Endodermal cell (in vitro differentiated cells): ENCODE data around the gene TXNDC12. TPM values are rescaled to one million over a fixed set of nuclear protein-coding genes. Genes with fewer than 3 reads are reported as not detected.
A peak's percentile ranks its signal among the peaks of the same experiment; 100 is the strongest.

ENCODE experiments used
- DNase-seq: peaks from one replicate; pipeline ENCODE4 v3.0.0-alpha.2; 2017
- H3K27ac ChIP-seq: 2 replicates; pipeline ENCODE4 v1.5.1; 2013; ENCODE audit warnings: mild to moderate bottlenecking, low read depth, low read length, moderate library complexity
- H3K27me3 ChIP-seq: 2 replicates; pipeline ENCODE4 v1.6.1; 2013; ENCODE audit warnings: mild to moderate bottlenecking, low read length, moderate library complexity; ENCODE audit not compliant: insufficient read depth, control insufficient read depth, poor library complexity, severe bottlenecking
- H3K36me3 ChIP-seq: 2 replicates; pipeline ENCODE4 v1.7.0; 2013; ENCODE audit warnings: mild to moderate bottlenecking, low read length, moderate library complexity; ENCODE audit not compliant: control insufficient read depth, insufficient read depth
- H3K4me1 ChIP-seq: one replicate; pipeline ENCODE4 v1.7.0; 2013; ENCODE audit warnings: low read length; ENCODE audit not compliant: control insufficient read depth, insufficient read depth
- H3K4me3 ChIP-seq: 2 replicates; pipeline ENCODE4 v1.5.1; 2013; ENCODE audit warnings: mild to moderate bottlenecking, low read length, moderate library complexity
- H3K9ac ChIP-seq: 2 replicates; pipeline ENCODE4 v1.6.1; 2013; ENCODE audit warnings: mild to moderate bottlenecking, low read length, moderate library complexity; ENCODE audit not compliant: poor library complexity, severe bottlenecking; ENCODE audit errors: extremely low read depth
- H3K9me3 ChIP-seq: 2 replicates; pipeline ENCODE4 v1.6.1; 2013; ENCODE audit warnings: mild to moderate bottlenecking, low read length, moderate library complexity; ENCODE audit not compliant: control insufficient read depth
- H3K27ac Mint-ChIP-seq: 2 replicates; pipeline ENCODE4 v1.8.0; 2020; ENCODE audit warnings: mixed read lengths
- H3K27me3 Mint-ChIP-seq: 2 replicates; pipeline ENCODE4 v1.8.0; 2021; ENCODE audit warnings: mild to moderate bottlenecking, mixed read lengths; ENCODE audit not compliant: insufficient read depth
- H3K36me3 Mint-ChIP-seq: 2 replicates; pipeline ENCODE4 v1.8.0; 2020; ENCODE audit warnings: low read depth, mixed read lengths
- H3K4me1 Mint-ChIP-seq: 2 replicates; pipeline ENCODE4 v1.8.0; 2020; ENCODE audit warnings: mixed read lengths
- H3K4me3 Mint-ChIP-seq: 2 replicates; pipeline ENCODE4 v1.8.0; 2020; ENCODE audit warnings: mild to moderate bottlenecking, moderate library complexity, mixed read lengths
- H3K9me3 Mint-ChIP-seq: 2 replicates; pipeline ENCODE4 v1.8.0; 2020; ENCODE audit warnings: mild to moderate bottlenecking, mixed read lengths
- WGBS, 2 experiments: methylation state at CpG; one replicate each; pipeline versions ENCODE4 v1.1.5 to v1.1.7; 2013; ENCODE audit warnings: missing lambda C conversion rate in 2 of 2, mixed read lengths in 1 of 2; ENCODE audit not compliant: insufficient coverage in 1 of 2, insufficient read length in 1 of 2; 5-methylcytosine and 5-hydroxymethylcytosine counted together
- total RNA-seq, 2 donors: library from RNA; stranded (reverse); fragmentation: NEBNext Ultra II Directional in 1 of 2; extraction: Animal tissue kit (Norgen Biotek cat#: 25700) in 1 of 2; gene quantifications; 2 replicates in 1 of 2; 3 replicates in 1 of 2; pipeline ENCODE4 v1.2.1, GENCODE V29; 2021
- TF ChIP-seq, protein P1 (sequence below): fragments of 200-600 bp; sonication (generic); conservative IDR thresholded peaks from 2 replicates; pipeline ENCODE4 v1.5.0; 2021; ENCODE audit warnings: antibody characterized with exemption, mild to moderate bottlenecking

Gene TXNDC12
- total RNA-seq, 2 donors from 2014 or later = 77.2 to 99.6 TPM

DNA sequence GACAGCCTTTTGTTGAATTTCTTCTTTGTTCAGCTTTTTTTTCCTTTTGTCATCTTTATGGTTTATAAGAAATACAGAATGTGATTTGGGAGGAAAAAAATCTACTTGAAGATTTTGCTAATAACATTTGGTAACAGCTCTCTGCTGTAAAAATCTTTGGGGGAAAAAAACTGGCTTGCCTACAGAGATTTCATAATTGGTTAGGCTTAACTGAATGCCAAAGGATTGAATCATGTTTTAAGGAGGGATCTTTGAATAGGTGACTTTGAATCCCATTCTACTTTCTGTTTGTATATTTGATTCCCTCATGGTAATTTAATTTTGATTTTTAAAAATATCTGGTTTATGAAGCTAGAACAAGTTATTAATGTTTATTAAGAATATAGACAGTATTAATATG, 4.3 kb upstream of the TXNDC12 start:
- Mint-ChIP-seq H3K27ac (peak overlapping the region; percentile 42), H3K36me3 (peaks cover 45% of the 10 kb centered on the region), H3K4me1 (peaks cover 18% of the 10 kb centered on the region), H3K4me3 (no peak overlapping the region), H3K9me3 (no peaks in the 10 kb centered on the region), H3K27me3 (no peaks in the 10 kb centered on the region)
- no peak overlapping the region for H3K9ac ChIP-seq
- no peak overlapping the region for H3K4me3 ChIP-seq
- H3K36me3 ChIP-seq = peaks cover 30% of the 10 kb centered on the region
- H3K27ac ChIP-seq = no peak overlapping the region
- TF ChIP-seq, protein P1, sequence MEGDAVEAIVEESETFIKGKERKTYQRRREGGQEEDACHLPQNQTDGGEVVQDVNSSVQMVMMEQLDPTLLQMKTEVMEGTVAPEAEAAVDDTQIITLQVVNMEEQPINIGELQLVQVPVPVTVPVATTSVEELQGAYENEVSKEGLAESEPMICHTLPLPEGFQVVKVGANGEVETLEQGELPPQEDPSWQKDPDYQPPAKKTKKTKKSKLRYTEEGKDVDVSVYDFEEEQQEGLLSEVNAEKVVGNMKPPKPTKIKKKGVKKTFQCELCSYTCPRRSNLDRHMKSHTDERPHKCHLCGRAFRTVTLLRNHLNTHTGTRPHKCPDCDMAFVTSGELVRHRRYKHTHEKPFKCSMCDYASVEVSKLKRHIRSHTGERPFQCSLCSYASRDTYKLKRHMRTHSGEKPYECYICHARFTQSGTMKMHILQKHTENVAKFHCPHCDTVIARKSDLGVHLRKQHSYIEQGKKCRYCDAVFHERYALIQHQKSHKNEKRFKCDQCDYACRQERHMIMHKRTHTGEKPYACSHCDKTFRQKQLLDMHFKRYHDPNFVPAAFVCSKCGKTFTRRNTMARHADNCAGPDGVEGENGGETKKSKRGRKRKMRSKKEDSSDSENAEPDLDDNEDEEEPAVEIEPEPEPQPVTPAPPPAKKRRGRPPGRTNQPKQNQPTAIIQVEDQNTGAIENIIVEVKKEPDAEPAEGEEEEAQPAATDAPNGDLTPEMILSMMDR = no peak
- DNase-seq = no peak
- H3K27me3 ChIP-seq = no peaks in the 10 kb centered on the region
- H3K4me1 ChIP-seq = no peaks in the 10 kb centered on the region
- H3K9me3 ChIP-seq = no peaks in the 10 kb centered on the region

- Mint-ChIP-seq H3K27ac (peak overlapping the region; percentile 98), H3K9me3 (no peaks in the 10 kb centered on the region), H3K4me1 (peaks cover 26% of the 10 kb centered on the region), H3K27me3 (no peaks in the 10 kb centered on the region), H3K4me3 (peak overlapping the region; percentile 96), H3K36me3 (peaks cover 37% of the 10 kb centered on the region)
- WGBS, 2 experiments = 94 to 100% methylated on average over 1 of the region's 1 CpG
- DNase-seq = no peak
- TF ChIP-seq, protein P1 = no peak
- Histone ChIP-seq H3K9me3 (no peaks in the 10 kb centered on the region), H3K9ac (peak overlapping the region; percentile 9), H3K4me1 (no peaks in the 10 kb centered on the region), H3K36me3 (peaks cover 17% of the 10 kb centered on the region), H3K4me3 (peak overlapping the region; percentile 97), H3K27me3 (no peaks in the 10 kb centered on the region), H3K27ac (no peak overlapping the region)
These were observed 3.0 kb upstream of the TXNDC12 start for GRCh38 chr1:52057876-52058415.

GRCh38 chr1:52057255-52057654, 2.3 kb upstream of the TXNDC12 start:
- Mint-ChIP-seq H3K27ac (peak overlapping the region; percentile 98), H3K9me3 (no peaks in the 10 kb centered on the region), H3K36me3 (peaks cover 36% of the 10 kb centered on the region), H3K4me1 (peaks cover 26% of the 10 kb centered on the region), H3K27me3 (no peaks in the 10 kb centered on the region), H3K4me3 (peak overlapping the region; percentile 96)
- no peaks in the 10 kb centered on the region for H3K27me3 ChIP-seq
- peak overlapping the region; percentile 97 for H3K4me3 ChIP-seq
- no peaks in the 10 kb centered on the region for H3K9me3 ChIP-seq
- 29% methylated on average over 1 of the region's 1 CpG for whole genome bisulfite sequencing, 2 experiments
- no peak overlapping the region for H3K27ac ChIP-seq
- no peak for DNase-seq
- peak overlapping the region; percentile 61 for H3K9ac ChIP-seq
- TF ChIP-seq, protein P1 = no peak
- H3K4me1 ChIP-seq = no peaks in the 10 kb centered on the region
- H3K36me3 ChIP-seq = peaks cover 20% of the 10 kb centered on the region
